IMR-90 (cell line): ENCODE measurements around the gene EPB41L2.

Experiments used
- BHLHE40 ChIP-seq: fragments of 150-350 bp; IDR thresholded peaks from 2 replicates; pipeline ENCODE4 v1.6.1; 2016; ENCODE audit warnings: mild to moderate bottlenecking, low read depth, low read length
- CEBPB ChIP-seq: IDR thresholded peaks from 2 replicates; pipeline ENCODE4 v1.6.1; 2012; ENCODE audit warnings: low read depth, low read length, improper control_type of control experiment
- CHD1 ChIP-seq: IDR thresholded peaks from 2 replicates; pipeline ENCODE4 v1.6.1; 2012; ENCODE audit warnings: low read depth, low read length, improper control_type of control experiment
- CTCF ChIP-seq: conservative IDR thresholded peaks from 2 replicates; pipeline ENCODE4 v1.5.1; 2012; ENCODE audit warnings: mild to moderate bottlenecking, low read depth, low read length, improper control_type of control experiment
- NFE2L2 ChIP-seq: fragments of 150-350 bp; IDR thresholded peaks from 2 replicates; pipeline ENCODE4 v1.6.1; 2016; ENCODE audit warnings: low read depth, mild to moderate bottlenecking, low read length
- POLR2A ChIP-seq: IDR thresholded peaks from 2 replicates; pipeline ENCODE4 v1.6.1; 2012; ENCODE audit warnings: mild to moderate bottlenecking, low read depth, low read length
- RAD21 ChIP-seq: IDR thresholded peaks from 2 replicates; pipeline ENCODE4 v1.6.1; 2012; ENCODE audit warnings: low read length, improper control_type of control experiment
- RCOR1 ChIP-seq: IDR thresholded peaks from 2 replicates; pipeline ENCODE4 v1.6.1; 2012; ENCODE audit warnings: mild to moderate bottlenecking, low read length, improper control_type of control experiment; ENCODE audit not compliant: insufficient replicate concordance
- RFX5 ChIP-seq: IDR thresholded peaks from 2 replicates; pipeline ENCODE4 v1.8.0; 2012; ENCODE audit warnings: low read depth, mild to moderate bottlenecking, low read length, moderate library complexity

DNA sequence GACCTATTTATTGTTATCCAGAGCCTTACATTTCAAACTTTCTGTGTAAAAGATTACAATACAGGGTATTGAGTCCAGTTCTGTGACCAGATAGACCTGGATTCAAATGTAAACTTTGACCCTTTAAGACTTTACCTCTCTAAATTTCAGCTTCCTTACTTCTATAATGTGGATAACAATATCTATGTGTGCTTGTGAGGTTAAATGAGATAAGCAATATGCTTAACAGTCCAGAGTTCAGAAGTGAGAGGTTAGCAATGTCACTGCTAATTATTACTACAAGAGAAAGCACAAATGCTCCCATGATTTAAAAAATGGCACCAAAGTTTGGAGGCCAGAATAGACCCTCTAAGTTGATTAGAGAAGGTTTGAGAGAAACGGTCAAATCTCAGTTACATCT, 27.5 kb downstream of the EPB41L2 start:
- no peak for TF ChIP-seq POLR2A
- TF ChIP-seq CTCF: no peak
- TF ChIP-seq CHD1: no peak
- TF ChIP-seq NFE2L2: no peak
- TF ChIP-seq BHLHE40: no peak
- no peak for TF ChIP-seq RCOR1
- TF ChIP-seq CEBPB: no peak
- no peak for TF ChIP-seq RFX5
- no peak for TF ChIP-seq RAD21
